Right atrium auricular region (tissue), 2 donors: ENCODE results near the gene XPA. TPM values are rescaled to one million over a fixed set of nuclear protein-coding genes. Genes with fewer than 3 reads are reported as not detected.
"Not testable (repeated sequence)": the region's sequence is repeated elsewhere in the genome, so short reads cannot be mapped to it uniquely, and the experiment has no call there.

Experiments
- DNase-seq: peaks from one replicate; pipeline ENCODE4 v3.0.0-alpha.2; 2019; ENCODE audit warnings: low spot score
- H3K27ac ChIP-seq, 2 donors: fragments of 200-600 bp; sonication (generic); 1 replicate in 1 of 2; 2 replicates in 1 of 2; pipeline ENCODE4 v1.5.1; 2016 to 2019
- H3K27me3 ChIP-seq, 2 donors: fragments of 200-600 bp; sonication (generic); one replicate each; pipeline versions ENCODE4 v1.5.1 to v1.6.0; 2017 to 2019
- H3K36me3 ChIP-seq: fragments of 200-600 bp; sonication (generic); one replicate; pipeline ENCODE4 v1.5.1; 2016
- H3K4me1 ChIP-seq, 2 donors: fragments of 200-600 bp; sonication (generic); one replicate each; pipeline versions ENCODE4 v1.5.1 to v1.6.0; 2017 to 2019
- H3K4me3 ChIP-seq, 2 donors: fragments of 200-600 bp; sonication (generic); 1 replicate in 1 of 2; 2 replicates in 1 of 2; pipeline ENCODE4 v1.5.1; 2017 to 2019; ENCODE audit warnings: mild to moderate bottlenecking in 1 of 2, moderate library complexity in 1 of 2
- H3K9me3 ChIP-seq, 2 donors: fragments of 200-600 bp; sonication (generic); one replicate each; pipeline ENCODE4 v1.5.1; 2019
- total RNA-seq, 2 donors: library from RNA; depleted of rRNA; stranded (reverse); fragments of >200 nt; gene quantifications; one replicate each; pipeline ENCODE4 v1.1.0, GENCODE V29; 2016
- TF ChIP-seq, protein P1 (sequence below), 2 donors: fragments of 200-600 bp; sonication (generic); IDR thresholded peaks; one replicate each; pipeline ENCODE4 v1.5.1; 2019; ENCODE audit warnings: antibody characterized with exemption in 2 of 2

Gene XPA
- total RNA-seq, 2 donors from 2014 or later: 6.9 to 7.9 TPM

DNA sequence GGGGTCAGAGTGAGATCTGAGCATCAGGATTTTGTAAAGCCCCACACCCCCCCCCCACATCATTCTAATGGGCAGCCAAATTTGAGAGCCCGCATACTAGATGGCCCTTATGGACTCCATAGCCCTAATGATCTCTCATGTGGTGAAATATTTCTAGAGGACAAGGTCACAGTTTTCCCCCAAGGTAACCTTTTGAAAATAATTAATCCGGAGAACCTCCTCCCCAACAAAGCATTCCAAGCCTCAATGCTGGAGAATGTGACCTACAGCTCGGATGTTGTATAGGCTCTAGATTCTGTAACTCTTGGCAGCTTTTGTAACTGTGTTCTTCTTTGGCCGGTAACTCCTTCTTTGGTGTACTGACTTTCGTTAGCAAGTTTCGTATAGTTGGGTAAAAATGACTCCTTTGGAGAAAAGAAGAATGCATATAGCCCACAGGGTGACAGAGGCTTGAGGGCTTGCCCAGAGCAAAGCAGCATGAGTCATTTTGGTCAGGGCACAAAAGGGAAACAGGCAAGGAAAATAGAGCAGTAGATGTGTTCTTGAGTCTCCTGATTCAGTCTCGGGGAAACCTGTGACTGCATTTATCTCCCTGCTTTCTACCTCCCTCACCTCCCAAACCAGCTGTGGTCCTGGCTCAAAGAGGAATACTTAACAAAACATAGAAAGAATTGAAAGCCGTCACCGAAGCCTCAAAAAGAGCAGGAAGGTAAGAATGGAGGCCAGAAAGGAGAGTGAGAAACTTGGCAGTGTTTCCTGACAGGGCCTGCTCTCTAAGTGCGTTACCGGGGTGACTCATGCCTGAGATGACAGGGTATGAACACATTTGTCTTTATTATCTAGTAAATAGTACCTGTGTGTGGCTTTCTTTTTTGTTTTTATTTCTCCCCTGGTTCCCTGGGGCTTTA is 6.6 kb upstream of the XPA start:
- H3K4me1 ChIP-seq: peaks cover 0 to 8% of the 10 kb centered on the region in 2 donors
- TF ChIP-seq, protein P1, sequence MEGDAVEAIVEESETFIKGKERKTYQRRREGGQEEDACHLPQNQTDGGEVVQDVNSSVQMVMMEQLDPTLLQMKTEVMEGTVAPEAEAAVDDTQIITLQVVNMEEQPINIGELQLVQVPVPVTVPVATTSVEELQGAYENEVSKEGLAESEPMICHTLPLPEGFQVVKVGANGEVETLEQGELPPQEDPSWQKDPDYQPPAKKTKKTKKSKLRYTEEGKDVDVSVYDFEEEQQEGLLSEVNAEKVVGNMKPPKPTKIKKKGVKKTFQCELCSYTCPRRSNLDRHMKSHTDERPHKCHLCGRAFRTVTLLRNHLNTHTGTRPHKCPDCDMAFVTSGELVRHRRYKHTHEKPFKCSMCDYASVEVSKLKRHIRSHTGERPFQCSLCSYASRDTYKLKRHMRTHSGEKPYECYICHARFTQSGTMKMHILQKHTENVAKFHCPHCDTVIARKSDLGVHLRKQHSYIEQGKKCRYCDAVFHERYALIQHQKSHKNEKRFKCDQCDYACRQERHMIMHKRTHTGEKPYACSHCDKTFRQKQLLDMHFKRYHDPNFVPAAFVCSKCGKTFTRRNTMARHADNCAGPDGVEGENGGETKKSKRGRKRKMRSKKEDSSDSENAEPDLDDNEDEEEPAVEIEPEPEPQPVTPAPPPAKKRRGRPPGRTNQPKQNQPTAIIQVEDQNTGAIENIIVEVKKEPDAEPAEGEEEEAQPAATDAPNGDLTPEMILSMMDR (IDR thresholded peaks at IDR 0.05): no peak
- H3K27me3 ChIP-seq: no peaks in the 10 kb centered on the region
- H3K27ac ChIP-seq: peak overlapping the region; percentile 17 to 47
- DNase-seq: no peak
- H3K36me3 ChIP-seq: no peaks in the 10 kb centered on the region
- no peak overlapping the region for H3K4me3 ChIP-seq
- no peaks in the 10 kb centered on the region for H3K9me3 ChIP-seq

DNA sequence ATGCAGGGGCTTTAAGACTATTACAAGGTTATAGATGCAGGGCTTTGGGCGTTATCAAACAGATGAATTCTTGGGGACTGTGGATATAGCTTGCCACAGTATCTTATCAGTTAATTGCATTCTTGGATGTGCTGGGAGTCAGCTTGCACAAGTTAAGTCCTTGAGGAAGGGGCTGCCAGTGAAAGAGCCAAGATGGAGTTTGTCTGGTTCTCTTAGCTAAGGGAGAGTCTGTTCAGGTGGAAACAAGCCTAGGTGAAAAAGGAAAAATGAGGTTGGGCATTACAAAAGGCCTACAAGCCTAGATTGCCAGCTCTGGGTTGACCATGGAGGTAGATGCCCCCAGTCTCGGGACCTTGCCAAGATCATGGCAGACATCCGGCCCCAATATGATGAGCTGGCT is 2.7 kb upstream of the XPA start:
- H3K4me3 ChIP-seq, DNase-seq, H3K27ac ChIP-seq, H3K27me3 ChIP-seq, H3K36me3 ChIP-seq, H3K9me3 ChIP-seq: not testable (repeated sequence)
- peaks cover 0 to 30% of the 10 kb centered on the region in 2 donors for H3K4me1 ChIP-seq

DNA sequence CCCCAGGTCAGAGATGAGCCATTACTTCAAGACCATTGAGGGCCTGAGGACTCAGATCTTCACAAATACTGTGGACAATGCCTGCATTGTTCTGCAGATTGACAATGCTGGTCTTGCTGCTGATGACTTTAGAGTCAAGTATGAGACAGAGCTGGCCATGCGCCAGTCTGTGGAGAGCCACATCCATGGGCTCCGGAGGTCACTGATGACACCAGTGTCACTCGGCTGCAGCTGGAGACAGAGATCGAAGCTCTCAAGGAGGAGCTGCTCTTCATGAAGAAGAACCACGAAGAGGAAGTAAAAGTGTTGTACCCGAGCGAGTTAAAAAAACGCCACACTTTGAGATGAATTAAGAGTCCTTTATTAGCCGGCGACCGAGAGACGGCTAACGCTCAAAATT is 2.1 kb upstream of the XPA start:
- H3K27ac ChIP-seq, DNase-seq, H3K27me3 ChIP-seq, H3K4me3 ChIP-seq, H3K36me3 ChIP-seq, H3K9me3 ChIP-seq: not testable (repeated sequence)
- H3K4me1 ChIP-seq: peaks cover 0 to 30% of the 10 kb centered on the region in 2 donors

DNA sequence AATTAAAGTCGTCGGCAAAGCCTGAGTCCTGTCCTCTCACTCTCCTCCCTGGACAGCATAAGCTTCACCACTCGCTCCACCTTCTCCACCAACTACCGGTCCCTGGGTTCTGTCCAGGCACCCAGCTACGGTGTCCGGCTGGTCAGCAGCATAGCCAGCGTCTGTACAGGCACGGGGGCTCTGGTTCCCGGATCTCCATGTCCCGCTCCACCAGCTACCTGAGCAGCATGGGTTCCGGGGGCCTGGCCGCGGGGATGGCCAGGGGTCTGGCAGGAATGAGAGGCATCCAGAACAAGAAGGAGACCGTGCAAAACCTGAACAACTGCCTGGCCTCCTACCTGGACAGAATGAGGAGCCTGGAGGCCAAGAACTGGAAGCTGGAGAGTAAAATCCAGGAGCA is 1.7 kb upstream of the XPA start:
- no peaks in the 10 kb centered on the region for H3K9me3 ChIP-seq
- H3K36me3 ChIP-seq: no peaks in the 10 kb centered on the region
- TF ChIP-seq, protein P1 (IDR thresholded peaks at IDR 0.05): no peak
- peaks cover 0 to 26% of the 10 kb centered on the region in 2 donors for H3K4me1 ChIP-seq
- H3K27me3 ChIP-seq: no peaks in the 10 kb centered on the region
- no peak for DNase-seq
- no peak overlapping the region for H3K4me3 ChIP-seq
- H3K27ac ChIP-seq: no peak overlapping the region

DNA sequence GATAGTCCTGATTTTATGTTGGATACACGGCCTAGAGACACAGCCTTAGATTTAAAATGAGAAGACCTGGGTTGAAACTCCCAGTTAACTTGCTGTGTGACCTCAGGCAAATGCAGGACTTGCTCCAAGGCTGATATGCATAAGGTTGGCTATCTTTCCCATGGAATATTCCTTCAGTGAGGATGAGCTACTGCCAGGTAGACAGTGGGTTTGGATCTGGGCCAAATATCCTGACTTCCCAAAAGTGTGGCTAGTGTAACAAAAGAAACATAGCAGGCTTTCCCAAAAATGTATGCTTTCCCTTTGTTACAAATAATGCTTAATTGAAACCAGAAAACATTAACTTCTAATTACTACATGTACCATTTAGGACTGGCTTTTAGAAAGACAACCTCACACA is 697 bp upstream of the XPA start:
- Histone ChIP-seq H3K36me3 (peaks cover 4% of the 10 kb centered on the region), H3K9me3 (no peaks in the 10 kb centered on the region), H3K4me1 (peaks cover 0 to 26% of the 10 kb centered on the region in 2 donors), H3K27me3 (no peaks in the 10 kb centered on the region), H3K4me3 (peak overlapping the region in 1 of 2 donors; percentile 86), H3K27ac (peak overlapping the region; percentile 90 to 96)
- no peak for DNase-seq
- TF ChIP-seq, protein P1 (IDR thresholded peaks at IDR 0.05): no peak

DNA sequence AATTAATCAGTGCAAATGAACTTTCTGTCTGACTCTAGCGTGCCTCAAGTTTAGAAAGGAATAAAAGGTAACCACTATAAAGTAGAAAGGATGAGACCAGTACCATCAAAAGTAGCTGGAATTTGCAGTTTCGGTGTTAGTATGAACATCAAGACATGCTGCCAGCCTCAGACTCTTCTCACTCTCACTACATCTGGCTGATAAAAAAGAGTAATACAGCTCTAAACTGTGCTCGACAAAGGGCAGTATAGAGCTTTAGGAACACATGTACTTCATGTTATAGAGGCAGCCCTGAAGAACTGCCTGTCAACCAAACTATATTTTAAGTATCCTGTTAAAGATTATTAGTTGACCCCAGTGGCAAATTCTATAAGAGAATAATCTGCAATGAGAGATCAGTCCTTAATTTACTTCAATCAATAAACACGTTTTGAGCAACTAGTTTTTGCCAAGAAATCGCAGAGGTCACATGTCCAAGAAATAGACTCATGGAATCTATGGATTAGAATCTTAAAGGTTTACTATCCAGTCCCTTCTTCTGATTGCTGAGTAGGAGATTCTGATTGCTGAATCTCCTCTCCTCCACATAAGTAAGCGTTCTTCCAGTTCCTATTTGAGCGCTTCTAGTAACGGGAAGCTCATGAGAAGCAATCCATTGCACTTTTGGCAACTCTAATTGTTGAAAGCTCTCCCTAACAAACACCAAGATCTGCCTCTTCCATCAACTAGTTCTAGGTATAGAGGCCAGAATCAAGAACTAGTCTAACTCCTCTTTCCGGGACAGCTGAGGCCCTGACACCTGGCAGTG is 941 bp downstream of the XPA start:
- H3K9me3 ChIP-seq: no peaks in the 10 kb centered on the region
- H3K27ac ChIP-seq: peak overlapping the region; percentile 90 to 96
- H3K36me3 ChIP-seq: peaks cover 19% of the 10 kb centered on the region
- H3K4me1 ChIP-seq: peaks cover 0 to 26% of the 10 kb centered on the region in 2 donors
- no peaks in the 10 kb centered on the region for H3K27me3 ChIP-seq
- no peak for DNase-seq
- TF ChIP-seq, protein P1 (IDR thresholded peaks at IDR 0.05): no peak
- H3K4me3 ChIP-seq: peak overlapping the region; percentile 77 to 86
